Fibroblast of lung (primary cell): ENCODE data around the gene VAV2. TPM values are rescaled to one million over a fixed set of nuclear protein-coding genes. Genes with fewer than 3 reads are reported as not detected.

Experiments used
- DNase-seq, 2 donors: peaks; one replicate each; pipeline versions ENCODE4 v3.0.0 to v3.0.0-alpha.2; 2010; ENCODE audit warnings: low read depth in 2 of 2
- H2AFZ ChIP-seq: 2 replicates; pipeline ENCODE4 v1.5.1; 2012; ENCODE audit warnings: low read length, control low read depth, inconsistent platforms
- H3K27ac ChIP-seq: 2 replicates; pipeline ENCODE4 v1.5.1; 2011; ENCODE audit warnings: low read length, control low read depth; ENCODE audit not compliant: insufficient read depth
- H3K27me3 ChIP-seq: 2 replicates; pipeline ENCODE4 v1.5.1; 2011; ENCODE audit warnings: mild to moderate bottlenecking, low read length; ENCODE audit not compliant: control insufficient read depth, insufficient read depth
- H3K36me3 ChIP-seq: 2 replicates; pipeline ENCODE4 v1.5.1; 2011; ENCODE audit warnings: low read length; ENCODE audit not compliant: control insufficient read depth, insufficient read depth
- H3K4me1 ChIP-seq: 2 replicates; pipeline ENCODE4 v1.5.1; 2011; ENCODE audit warnings: low read length; ENCODE audit not compliant: control insufficient read depth, insufficient read depth; ENCODE audit errors: extremely low read depth
- H3K4me2 ChIP-seq: 2 replicates; pipeline ENCODE4 v1.5.1; 2011; ENCODE audit warnings: low read length, control low read depth; ENCODE audit not compliant: insufficient read depth; ENCODE audit errors: extremely low read depth
- H3K4me3 ChIP-seq, 4 experiments: fragments of 200-600 bp in 1 of 4; sonication (generic) in 1 of 4; replicated peaks in 1 of 4; 2 replicates each; pipeline ENCODE4 v1.5.1; 2011 to 2016; ENCODE audit warnings: low read length in 4 of 4, low read depth in 3 of 4, mild to moderate bottlenecking in 3 of 4, control low read depth in 2 of 4, inconsistent platforms in 1 of 4, mixed read lengths in 1 of 4; ENCODE audit not compliant: insufficient read depth in 1 of 4; ENCODE audit errors: control extremely low read depth in 1 of 4
- H3K79me2 ChIP-seq: 2 replicates; pipeline ENCODE4 v1.5.1; 2012; ENCODE audit warnings: mild to moderate bottlenecking, low read length, inconsistent platforms; ENCODE audit not compliant: control insufficient read depth, insufficient read depth
- H3K9ac ChIP-seq: 2 replicates; pipeline ENCODE4 v1.5.1; 2011; ENCODE audit warnings: mild to moderate bottlenecking, low read length, control low read depth; ENCODE audit not compliant: insufficient read depth
- H3K9me3 ChIP-seq: 2 replicates; pipeline ENCODE4 v1.5.1; 2012; ENCODE audit warnings: low read depth, low read length; ENCODE audit not compliant: control insufficient read depth, insufficient read depth
- H4K20me1 ChIP-seq: 2 replicates; pipeline ENCODE4 v1.5.1; 2011; ENCODE audit warnings: low read length; ENCODE audit not compliant: control insufficient read depth, insufficient read depth; ENCODE audit errors: extremely low read depth
- CTCF ChIP-seq, 2 donors: IDR thresholded peaks in 1 of 2; conservative IDR thresholded peaks in 1 of 2; 1 replicate in 1 of 2; 2 replicates in 1 of 2; pipeline ENCODE4 v1.5.1; 2011 to 2012; ENCODE audit warnings: low read length in 2 of 2, control low read depth in 1 of 2, inconsistent platforms in 1 of 2, low read depth in 1 of 2, mild to moderate bottlenecking in 1 of 2
- EZH2 ChIP-seq: IDR thresholded peaks from 2 replicates; pipeline ENCODE4 v1.5.1; 2012; ENCODE audit warnings: low read length, control low read depth, mild to moderate bottlenecking; ENCODE audit errors: missing control alignments
- polyA plus RNA-seq, 2 donors: library from polyadenylated mRNA; depleted of rRNA in 1 of 2; stranded (reverse) in 1 of 2; unstranded in 1 of 2; fragments of >200 nt; gene quantifications; 2 replicates each; pipeline ENCODE4 v1.2.1, GENCODE V29; 2011 to 2012; ENCODE audit warnings: missing spikeins in 1 of 2
- total RNA-seq: library from RNA; depleted of rRNA; stranded (reverse); fragments of >200 nt; gene quantifications from 2 replicates; pipeline ENCODE4 v1.2.1, GENCODE V29; 2014

VAV2 gene
- total and polyA plus RNA-seq, 2 donors (not counting 1 experiment from before 2014, with no cell fraction given), result 13.7 to 17.7 TPM

- peaks cover 12% of the 10 kb centered on the region for H3K4me1 ChIP-seq
- DNase-seq, result no peak
- TF ChIP-seq CTCF (conservative IDR thresholded peaks at IDR 0.05 in 1 of 2, IDR thresholded peaks at IDR 0.05 in 1 of 2; ENCODE audit: low read depth in 1 of 2, low read length in 2 of 2) (no peak), EZH2 (no peak)
These were observed 16.6 kb downstream of the VAV2 start for GRCh38 chr9:133975511-133975910.

GRCh38 chr9:133974631-133975341, 17.3 kb downstream of the VAV2 start:
- H3K27me3 ChIP-seq, result no peaks in the 10 kb centered on the region
- H3K9me3 ChIP-seq, result no peaks in the 10 kb centered on the region
- no peak overlapping the region for H3K4me2 ChIP-seq
- H3K36me3 ChIP-seq, result peaks cover 3% of the 10 kb centered on the region
- H4K20me1 ChIP-seq, result no peaks in the 10 kb centered on the region
- H2AFZ ChIP-seq, result no peak overlapping the region
- DNase-seq, result no peak
- H3K4me1 ChIP-seq, result peaks cover 10% of the 10 kb centered on the region
- H3K27ac ChIP-seq, result no peak overlapping the region
- no peak overlapping the region for H3K9ac ChIP-seq
- TF ChIP-seq CTCF (conservative IDR thresholded peaks at IDR 0.05 in 1 of 2, IDR thresholded peaks at IDR 0.05 in 1 of 2; ENCODE audit: low read depth in 1 of 2, low read length in 2 of 2) (no peak), EZH2 (no peak)
- no peak overlapping the region for H3K4me3 ChIP-seq
- H3K79me2 ChIP-seq, result peaks cover 91% of the 10 kb centered on the region

More at GRCh38 chr9:133975511-133975910, 16.6 kb downstream of the VAV2 start:
- Histone ChIP-seq H3K79me2 (peaks cover 90% of the 10 kb centered on the region), H3K4me2 (no peak overlapping the region), H3K9ac (no peak overlapping the region), H3K27me3 (no peaks in the 10 kb centered on the region), H4K20me1 (no peaks in the 10 kb centered on the region), H3K36me3 (peaks cover 3% of the 10 kb centered on the region), H3K27ac (no peak overlapping the region), H3K4me3 (no peak overlapping the region), H2AFZ (no peak overlapping the region), H3K9me3 (no peaks in the 10 kb centered on the region)

GRCh38 chr9:133973791-133974630, 18.1 kb downstream of the VAV2 start:
- peaks cover 3% of the 10 kb centered on the region for H3K36me3 ChIP-seq
- H3K4me2 ChIP-seq, result no peak overlapping the region
- no peaks in the 10 kb centered on the region for H3K27me3 ChIP-seq
- H3K9ac ChIP-seq, result no peak overlapping the region
- no peaks in the 10 kb centered on the region for H3K9me3 ChIP-seq
- H4K20me1 ChIP-seq, result no peaks in the 10 kb centered on the region
- H3K79me2 ChIP-seq, result peaks cover 91% of the 10 kb centered on the region
- H3K27ac ChIP-seq, result no peak overlapping the region
- DNase-seq, result no peak
- TF ChIP-seq EZH2, result no peak
- H2AFZ ChIP-seq, result no peak overlapping the region
- H3K4me1 ChIP-seq, result peaks cover 9% of the 10 kb centered on the region
- H3K4me3 ChIP-seq, result no peak overlapping the region
